ENCODE measurements around the gene GRK6.
A peak's percentile ranks its signal among the peaks of the same experiment; 100 is the strongest.
"Not testable (repeated sequence)": the region's sequence is repeated elsewhere in the genome, so short reads cannot be mapped to it uniquely, and the experiment has no call there.

GRK6 gene

DNA sequence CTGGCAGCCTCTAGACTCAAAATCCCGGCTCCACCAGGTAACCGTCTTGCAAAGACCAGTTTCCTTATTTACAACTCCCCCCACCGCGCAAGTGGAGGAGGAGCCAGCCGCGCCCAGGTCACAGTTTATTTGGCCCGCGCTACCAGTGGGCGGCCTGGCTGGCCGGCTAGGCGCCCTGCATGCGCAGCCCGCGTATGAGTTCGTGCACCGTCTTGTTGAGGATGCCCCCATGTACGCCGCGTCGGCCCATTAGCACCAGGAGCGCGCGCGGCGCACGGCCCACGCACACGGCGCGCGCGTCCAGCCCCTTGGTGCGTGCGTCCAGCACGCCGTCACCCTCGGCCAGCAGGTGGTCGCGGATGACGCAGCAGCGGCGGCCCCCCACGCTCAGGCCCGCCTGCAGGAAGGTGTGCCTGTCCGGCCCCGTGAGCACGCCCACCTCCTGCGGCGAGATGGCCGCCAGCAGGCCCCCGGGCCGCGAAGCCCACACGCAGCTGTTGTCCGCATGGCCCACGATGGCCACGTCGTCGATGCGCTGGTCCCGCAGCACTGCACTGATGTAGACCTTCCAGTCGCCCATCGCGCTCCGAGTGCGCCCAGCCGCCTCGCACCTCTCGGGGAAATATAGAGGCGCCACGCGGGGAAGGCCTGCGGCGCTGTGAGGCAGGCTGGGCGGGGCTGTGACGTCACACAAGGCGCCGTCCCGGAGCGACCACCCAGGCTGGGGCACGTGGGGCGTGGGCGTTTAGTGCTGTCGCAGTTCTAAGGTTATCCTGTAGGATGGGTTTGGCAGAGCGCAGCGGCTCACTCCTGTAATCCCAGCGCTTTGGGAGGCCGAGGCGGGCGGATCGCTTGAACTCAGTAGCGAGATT lies 26.2 kb upstream of the GRK6 start, which contains the start of gene PFN3:
TSS of gene PFN3 (minus strand) at position 665 of the 872 bp plus-strand sequence. CDS start at position 580, 85 bp downstream.
- DNase-seq, result no peak

DNA sequence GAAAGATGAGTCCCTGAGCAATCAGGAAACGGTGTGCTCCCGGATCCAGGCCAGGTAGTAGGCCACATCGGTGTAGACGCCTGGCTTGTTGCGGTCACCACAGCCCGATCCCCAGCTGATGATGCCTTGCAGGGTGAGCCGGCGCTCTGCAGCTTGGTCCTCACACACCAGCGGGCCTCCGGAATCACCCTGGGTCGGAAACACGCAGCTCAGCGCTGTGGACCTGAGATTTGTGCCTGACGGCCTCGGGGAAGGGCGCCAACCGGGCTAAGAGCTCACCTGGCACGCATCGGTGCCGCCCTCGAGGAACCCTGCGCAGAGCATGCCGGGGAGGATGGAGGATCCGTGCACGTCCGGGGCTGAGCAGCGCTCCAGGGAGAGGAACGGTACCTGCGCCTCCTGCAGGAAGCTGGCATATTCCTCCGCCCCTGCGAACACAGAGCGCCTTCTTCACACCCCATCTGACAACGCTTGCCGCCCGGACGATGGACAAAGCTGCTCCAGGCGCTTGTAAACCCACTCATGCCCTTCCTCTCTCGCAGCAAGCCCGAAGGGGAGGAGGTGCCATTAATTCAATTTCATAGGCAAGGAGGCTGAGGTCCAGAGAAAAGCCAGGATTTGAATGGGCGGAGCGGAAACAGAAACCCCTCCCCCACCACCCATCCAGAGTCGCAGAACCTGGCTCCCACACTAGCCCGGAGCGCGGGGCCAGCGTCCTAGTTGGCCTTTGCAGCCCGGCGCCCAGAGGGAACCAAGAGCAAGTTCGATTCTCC lies 24.0 kb upstream of the GRK6 start:
- peak; percentile 73 for DNase-seq

DNA sequence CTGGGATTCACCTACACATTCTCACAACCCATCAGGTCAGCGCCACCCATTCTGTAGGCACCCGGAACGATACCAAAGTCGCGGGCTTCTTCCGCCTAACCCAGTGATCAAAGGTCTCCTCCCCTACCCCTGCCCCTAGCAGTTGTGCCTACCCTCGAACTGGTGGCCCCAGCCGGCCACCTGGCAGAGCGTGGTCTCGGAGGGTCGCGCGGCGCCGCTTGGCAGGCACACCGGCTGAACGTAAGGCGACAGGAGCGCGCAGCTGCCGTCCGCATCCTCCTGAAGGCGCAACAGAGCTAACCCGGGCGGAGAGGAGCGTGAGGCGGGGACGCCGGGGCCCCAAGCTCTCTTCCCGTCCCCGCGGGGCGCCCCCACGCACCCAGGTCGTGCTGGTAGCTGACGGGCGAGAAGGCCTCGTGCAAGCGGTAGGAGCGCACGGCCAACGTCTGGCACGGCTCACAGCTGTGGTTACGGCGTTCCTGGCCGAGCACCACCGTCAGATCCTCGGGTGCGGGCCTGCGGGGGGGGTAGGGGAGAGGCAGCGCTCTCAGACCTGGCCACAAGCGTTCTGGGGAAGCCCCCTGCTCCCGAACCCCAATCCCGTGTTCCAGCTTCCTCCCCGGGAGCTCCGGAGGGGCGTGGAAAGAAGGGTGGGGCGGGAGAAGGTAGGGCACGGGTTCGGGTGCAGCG lies 23.2 kb upstream of the GRK6 start:
- peak; percentile 44 for DNase-seq

DNA sequence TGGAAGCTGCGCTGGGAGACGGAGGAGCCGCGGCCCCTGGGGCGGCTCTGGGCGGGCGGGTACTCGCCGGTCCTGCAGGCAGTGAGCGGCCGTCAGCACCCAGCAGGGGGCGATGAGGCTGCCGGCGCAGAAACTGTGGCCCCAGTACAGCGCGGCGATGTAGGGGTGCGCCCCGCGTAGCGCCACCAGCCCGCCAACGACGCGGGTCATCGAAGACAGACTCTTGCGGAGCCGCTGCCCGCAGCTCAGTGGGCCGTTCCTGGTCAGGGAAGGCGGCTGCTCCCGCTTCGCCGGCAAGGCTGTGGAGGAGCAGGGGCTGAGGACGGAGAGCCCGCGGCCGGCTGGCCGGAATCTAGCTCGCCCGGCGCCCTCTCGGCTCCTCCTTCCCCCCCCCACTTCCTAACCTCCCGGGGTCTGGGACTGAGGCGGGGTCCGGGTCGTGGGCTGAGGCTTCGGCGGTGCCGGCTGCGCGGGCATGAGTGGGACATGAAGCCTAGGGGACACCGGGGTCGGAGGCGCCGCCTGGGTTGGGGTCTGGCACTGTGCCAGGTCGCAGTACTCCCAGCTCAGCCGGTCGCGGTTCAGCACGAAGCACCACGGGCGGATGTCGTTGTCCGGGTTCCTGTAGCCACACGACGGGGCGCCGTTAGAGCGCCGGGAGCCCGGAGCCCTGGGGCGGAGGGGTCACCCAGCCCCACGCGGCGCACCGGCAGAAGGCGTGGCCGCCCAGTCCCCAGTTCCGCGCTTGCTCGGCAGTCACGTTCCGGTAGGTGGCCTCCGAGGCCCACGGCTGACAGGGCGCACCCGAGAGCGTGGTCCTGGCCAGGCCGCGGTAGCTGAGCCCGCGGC lies 22.5 kb upstream of the GRK6 start:
- peak; percentile 89 for DNase-seq

DNA sequence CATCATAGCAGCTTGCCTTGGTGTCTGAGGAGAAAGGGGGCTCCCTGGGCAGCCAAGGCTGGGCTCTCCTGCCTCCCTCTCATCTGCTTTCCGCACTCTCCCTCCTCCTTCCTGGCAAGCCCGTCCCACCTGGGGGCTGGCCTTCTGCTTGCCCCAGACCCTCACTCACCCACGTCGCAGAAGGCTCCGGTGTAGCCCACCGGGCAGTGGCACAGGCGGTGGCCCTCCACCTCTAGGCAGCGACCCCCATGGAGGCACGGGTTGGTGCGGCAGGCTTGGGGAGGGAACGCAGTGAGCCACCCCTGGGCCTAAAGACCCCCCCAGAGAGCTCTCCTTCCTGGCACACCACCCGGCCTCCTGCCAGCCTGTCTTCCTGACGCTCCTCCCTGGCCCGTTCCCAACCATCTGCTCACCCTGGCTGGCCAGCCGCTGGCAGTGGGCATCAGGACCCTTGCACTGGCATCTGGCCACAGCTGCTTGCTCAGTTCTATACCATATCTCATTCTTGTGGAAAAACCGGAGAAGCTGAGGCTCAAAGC lies 21.8 kb upstream of the GRK6 start:
- DNase-seq, result no peak

DNA sequence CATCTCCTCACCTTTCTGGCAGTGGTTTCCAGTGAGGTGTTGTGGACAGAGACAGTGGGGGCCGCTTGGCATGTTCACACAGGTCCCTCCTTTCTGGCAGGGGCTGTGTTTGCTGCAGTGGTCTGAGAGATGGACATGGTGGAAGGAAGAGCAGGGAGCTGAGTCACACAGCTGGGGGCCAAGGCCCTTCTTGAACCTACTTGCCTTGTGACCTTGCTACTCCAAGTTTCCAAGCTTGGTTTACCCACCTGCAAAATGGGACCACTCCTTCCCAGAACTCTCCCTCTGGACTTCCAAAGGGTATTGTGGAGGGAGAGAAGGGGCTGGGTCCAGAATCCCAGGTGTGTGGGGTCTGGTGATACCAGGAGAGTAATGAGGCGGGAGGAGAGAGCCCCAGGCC lies 21.2 kb upstream of the GRK6 start:
- DNase-seq, result no peak

DNA sequence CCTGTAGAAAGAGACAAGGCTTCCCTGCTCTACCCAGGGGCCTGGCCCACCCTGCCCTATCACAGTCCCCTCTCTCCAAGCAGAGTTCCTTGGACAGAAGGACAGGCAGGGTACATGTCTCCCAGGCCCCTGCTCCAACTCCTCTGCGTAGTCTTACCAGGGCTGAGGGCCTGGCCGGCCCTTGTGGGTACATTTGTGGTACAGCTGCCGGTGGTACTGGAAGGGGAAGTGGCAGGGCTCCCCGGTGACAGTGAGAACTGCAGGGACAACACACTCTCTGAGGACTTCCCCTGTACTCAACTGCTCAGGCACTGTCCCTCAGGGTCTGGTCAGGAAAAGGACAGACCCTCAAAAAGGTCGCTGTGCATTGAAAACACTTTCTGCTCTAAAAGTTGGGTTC lies 20.7 kb upstream of the GRK6 start:
- no peak for DNase-seq

DNA sequence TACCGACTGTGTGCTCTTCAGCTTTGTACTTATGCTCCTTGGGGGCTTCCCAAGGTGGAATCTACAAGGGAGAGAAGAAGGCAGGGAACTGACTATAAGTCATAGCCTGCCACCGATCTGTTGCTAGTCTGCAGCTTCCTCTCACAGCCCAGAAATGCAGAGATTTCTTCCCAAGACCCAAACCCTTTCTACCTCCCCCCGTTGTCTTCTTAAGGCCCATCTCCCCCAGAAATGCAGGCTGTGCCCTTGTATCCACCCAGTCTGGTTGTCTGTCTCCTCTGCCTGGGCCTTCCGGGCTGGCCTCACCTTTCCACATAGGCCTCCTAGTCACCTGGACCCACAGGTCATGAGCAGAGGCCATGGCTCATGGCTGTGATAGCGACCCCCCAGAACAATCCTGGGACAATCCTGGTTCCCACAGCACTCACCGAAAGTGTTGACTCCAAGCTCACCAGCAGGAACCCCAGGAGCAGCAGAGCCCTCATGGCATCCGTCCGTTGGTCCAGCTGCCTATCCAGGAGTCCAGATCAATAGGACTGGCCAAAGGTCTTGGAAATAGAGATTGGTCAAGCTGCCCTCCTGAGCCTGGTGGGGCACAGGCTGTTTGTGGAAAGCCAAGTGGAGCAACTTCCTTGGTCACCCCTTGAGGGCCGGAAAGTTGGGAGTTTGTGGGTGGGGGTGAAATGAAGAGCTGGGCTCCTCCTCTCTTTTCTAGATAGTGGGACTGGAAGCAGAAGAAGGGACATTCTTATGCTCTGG lies 17.3 kb upstream of the GRK6 start, which contains the start of gene F12:
TSS of gene F12 (minus strand) at position 522 of the 759 bp plus-strand sequence. CDS start at position 485, 37 bp downstream.
- DNase-seq, result no peak

DNA sequence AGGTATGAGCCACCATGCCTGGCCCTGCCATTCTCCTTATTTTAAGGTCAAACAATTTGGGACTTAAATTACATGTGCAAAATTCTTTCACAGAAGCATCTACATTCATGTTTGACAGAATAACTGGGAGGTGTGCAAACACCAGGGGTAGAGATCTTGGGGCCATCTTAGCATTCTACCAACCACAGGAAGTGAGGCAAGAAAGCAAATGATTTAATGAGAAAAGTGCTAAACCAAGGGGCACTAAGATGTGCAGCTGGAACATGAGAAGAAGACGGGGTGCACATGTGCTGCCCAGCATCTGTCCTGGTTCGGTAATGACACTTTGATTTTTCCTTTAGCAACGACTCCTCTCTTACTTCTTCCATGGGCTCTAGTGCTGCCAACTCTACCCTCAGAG lies 15.9 kb upstream of the GRK6 start:
- DNase-seq, result no peak

DNA sequence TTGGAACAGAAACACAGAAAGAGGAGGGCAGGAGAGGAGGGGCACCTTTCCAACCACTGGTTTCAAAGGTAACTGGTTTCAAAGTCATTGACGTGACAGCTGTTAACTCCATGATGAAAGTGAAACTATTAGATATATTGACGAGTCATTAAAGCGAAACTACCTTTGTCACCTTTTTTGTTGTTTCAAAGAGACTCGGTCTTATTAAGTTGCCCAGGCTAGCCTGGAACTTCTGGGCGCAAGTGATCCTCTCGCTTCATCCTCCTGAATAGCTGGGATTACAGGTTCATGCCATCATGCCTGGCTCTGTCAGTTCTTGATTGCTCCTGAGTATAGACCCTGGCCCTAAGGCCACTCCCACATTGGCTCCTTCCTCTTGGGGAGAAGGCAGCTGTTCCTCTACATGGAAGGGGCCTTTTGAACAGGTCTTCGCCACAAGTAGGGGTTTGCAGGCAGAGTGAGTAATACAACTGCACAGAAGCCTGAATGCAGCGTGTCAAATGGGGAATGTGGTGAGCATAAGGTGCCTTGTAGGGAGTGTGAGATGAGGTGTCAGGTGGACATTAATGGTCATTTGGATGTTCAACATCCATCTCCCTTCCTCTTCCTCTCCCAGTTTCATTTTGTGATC lies 13.8 kb upstream of the GRK6 start:
- no peak for DNase-seq

DNA sequence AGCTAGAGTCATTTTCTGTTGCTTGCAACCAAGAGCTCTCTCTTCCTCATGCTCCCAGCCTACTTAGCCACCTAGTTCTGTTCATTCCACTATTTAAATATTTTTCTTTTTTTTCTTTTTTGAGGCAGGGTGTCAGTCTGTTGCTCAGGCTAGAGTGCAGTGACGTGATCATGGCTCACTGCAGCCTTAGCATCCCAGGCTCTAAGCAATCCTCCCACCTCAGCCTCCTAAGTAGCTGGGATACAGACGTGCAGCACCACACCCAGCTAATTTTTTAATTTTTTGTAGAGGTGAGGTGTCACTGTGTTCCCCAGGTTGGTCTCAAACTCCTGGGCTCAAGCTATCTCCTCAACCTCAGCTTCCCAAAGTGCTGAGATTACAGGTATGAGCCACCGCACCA lies 12.0 kb upstream of the GRK6 start:
- no peak for DNase-seq

DNA sequence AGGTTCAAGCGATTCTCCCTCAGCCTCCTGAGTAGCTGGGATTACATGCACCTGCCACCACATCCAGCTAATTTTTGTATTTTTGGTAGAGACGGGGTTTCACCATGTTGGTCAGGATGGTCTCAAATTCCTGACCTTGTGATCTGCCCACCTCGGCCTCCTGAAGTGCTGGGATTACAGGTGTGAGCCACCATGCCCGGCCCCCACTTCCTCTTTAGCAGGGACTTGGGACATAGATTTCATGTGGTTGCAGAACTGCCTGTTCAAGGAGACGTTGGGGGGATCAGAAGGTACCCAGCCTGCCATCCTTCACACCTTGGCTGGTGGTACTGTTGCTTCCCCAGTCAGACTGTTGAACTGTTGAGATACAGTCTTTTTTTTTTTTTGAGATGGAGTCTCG lies 9.4 kb upstream of the GRK6 start:
- not testable (repeated sequence) for DNase-seq

DNA sequence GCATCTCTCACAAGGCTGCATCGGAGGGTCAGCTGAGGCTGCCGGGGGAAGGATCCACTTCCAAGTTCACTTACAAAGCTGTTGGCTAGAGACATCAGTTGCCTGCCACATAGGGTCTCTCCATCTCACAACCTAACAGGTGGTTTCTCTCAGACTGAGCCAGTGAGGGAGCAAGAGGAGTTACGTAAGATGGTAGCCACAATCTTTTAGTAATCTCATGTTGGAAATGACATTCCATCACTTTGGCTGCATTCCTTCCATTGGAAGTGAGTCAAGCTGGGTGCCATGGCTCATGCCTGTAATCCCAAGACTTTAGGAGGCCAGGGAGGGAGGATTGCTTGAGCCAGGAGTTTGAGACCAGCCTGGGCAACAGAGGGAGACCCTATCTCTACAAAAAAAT lies 7.4 kb upstream of the GRK6 start:
- no peak for DNase-seq

DNA sequence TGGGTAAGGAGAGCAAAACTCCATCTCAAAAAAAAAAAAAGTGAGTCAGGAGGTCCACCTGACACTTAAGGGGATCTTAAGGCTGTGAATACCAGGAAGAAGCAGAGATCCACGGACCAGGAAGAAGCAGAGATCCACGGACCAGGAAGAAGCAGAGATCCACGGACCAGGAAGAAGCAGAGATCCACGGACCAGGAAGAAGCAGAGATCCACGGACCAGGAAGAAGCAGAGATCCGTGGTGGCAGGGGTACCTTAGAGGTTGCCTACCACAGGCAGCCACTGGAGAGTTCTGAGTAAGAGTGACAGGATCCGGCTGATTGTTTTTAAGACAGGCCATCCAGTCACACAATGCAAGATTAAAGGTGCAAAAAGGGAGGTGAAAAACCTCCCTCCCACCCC lies 6.0 kb upstream of the GRK6 start:
- DNase-seq, result not testable (repeated sequence)

DNA sequence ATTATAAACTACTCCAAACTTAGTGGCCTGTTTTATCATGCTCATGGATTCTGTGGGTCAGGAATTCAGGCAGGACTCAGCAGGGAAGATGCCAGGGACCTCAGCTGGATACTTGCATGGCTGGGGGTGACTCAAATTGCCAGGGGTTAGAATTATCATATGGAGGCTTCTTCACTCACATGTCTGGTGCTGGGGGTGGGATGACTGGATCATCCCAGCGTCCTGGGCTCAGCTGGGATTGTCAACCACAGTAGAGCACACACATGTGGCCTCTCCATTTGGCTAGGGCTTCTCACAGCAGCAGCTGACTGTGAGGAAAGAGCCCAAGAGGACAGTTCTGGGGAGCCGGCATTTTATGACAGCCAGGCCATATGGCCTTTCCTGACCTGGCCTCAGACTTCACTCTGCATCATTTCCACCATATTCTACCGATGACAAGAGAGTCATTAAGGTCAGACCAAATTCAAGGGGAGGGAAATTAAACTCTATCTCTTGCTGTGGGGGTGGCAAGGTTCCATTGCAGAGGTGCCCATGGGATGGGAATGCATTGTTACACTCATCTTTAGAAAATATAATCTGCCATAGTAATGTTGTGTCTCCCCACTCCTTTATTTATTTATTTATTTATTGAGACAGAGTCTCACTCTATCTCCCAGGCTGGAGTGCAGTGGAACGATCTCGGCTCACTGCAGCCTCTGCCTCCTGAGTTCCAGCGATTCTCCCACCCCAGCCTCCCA lies 5.2 kb upstream of the GRK6 start:
- DNase-seq, result no peak

DNA sequence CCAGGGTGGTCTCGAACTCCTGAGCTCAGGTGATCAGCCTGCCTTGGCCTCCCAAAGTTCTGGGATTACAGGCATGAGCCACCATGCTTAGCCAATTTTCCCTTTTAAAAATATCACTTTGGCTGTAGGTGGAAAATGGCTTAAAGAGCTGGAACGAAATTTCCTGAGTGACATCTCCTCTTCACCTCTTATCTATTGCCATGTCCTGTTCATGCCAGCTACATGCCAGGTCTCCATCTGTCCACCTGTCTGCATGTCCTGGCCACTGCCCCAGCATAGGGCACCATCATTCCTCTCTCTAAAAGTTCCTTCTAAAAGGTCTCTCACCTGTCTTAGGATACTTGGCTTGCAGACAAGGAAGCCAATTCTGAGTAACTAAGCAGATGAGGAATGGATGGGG lies 2.8 kb upstream of the GRK6 start:
- no peak for DNase-seq

DNA sequence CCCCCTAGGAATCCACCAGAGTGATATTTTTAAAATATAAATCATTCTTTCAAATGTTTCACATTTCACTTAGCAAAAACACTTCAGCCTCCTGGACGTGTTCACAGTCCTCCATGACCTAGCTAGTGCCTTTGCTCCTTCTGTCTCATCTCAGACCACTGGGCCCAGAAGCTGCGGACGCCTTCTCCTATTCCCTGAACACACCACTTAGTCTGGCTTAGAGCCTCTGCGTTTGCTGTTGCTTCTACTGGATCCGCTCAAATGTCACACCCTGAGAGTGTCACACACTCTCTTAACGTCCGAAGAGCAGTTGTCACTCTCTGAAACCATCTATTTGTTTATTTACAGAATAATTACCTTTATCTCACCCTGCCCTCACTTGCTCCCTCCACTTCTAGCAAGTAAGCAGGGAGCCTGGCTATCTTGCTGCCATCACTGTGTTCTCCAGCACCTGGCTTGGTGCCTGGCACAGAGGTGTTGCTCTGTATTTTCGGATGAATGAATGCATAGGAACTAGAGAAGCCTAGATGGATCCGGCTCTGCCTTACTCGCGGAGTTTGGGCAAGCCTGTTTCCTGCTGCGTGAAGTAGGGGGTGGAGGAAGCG lies 1.2 kb upstream of the GRK6 start:
- no peak for DNase-seq

DNA sequence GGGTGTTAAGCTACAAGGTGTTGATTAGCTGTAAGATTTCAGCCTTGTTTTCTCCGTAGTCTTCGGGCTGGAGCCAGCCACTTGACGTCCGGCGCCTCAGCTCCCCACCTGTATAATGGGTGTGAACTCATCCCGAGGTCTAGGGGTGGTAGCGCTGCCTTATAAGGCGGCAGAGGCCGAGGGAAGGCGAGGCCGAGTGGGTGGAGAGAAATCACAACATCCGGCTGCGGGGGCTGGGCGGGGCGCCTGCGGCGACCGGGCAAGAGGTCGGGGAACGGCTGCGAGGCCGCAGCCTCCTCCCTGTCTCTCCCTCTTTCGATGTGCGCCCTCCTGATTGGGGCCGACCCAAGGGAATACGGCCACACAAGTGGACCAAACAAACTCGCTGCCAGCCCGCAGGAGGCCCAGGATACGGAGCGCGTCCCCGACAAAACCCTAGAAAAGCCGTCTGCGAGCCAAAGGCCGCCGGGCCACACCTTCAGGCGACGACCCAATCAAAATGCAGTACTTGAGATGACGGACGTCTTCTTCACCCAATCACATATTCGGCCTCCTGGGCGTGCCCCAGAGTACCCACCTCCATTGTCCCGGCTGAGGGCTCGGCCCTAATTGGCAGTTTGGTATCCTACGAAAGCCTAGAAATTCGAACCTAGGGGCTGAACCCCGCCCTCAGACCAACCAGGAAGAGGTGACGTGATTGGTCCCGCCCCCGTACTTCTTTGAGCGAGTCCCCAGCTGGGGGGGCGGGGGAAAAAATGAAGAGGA lies 493 bp upstream of the GRK6 start:
- DNase-seq, result peak; percentile 100
